ENCODE measurements around the gene CHRM4.

The CHRM4 gene

DNA sequence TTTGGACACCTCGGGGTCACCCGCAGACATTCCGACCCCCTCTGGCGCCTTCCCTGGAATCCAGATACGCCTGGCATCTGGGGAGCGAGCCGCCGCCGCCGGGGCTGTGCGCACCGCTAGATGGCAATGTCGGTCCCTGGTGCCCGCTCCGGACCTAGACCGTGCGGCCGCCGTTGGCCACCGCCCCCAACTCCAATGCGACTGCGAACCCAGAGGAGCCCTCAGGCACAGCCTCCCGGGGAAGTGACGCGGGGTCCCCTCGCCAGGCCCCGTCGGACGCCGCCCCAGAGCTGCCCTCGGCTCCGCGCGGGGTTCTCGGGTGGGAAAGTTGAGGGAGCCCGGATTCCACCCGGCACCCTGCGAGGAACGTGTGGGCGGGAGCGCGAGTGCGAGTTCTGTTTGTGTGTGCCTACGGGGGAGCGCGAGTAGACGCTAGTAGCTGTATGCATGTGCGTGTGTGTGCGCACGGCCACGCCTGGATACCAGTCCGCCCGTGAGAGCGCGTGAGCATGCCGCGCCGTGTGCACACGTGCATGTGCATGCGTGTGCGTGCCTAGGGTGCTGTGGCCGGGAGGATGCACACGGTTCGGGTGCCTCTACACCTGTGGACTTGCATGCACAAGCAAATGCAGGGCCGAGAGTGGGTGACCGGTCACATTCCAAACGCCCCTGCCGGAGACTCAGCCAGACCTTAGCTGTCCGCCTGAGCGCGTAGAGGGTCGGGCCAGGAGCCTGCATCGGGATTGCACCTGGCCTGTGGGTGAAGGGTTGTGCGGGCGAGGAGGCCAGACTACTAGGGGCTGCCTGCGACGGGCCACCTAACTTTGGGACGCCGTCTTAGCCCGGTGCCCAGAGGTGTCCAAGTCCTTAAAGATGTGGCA, 1.9 kb downstream of the CHRM4 start:
- Histone ChIP-seq H3K27me3 (ENCODE audit: control insufficient read depth in 1 of 2, insufficient read depth in 1 of 2, low read length in 2 of 2) (peaks cover 48 to 51% of the 10 kb centered on the region in 2 experiments), H4K8ac (ENCODE audit: low read length) (no peak overlapping the region), H3K18ac (ENCODE audit: low read depth in 1 of 2, low read length in 2 of 2) (no peak overlapping the region), H3K4ac (ENCODE audit: low read depth in 1 of 2, low read length in 2 of 2) (no peak overlapping the region), H3K14ac (ENCODE audit: low read length in 2 of 2) (peak overlapping the region in 1 of 2 experiments; percentile 62), H3K9me3 (ENCODE audit: control insufficient read depth, low read length) (no peaks in the 10 kb centered on the region), H4K91ac (ENCODE audit: low read length) (no peak overlapping the region), H3K9ac (ENCODE audit: low read length) (peak overlapping the region; percentile 43), H3K4me1 (ENCODE audit: control insufficient read depth, insufficient read depth, low read depth, low read length) (peaks cover 44% of the 10 kb centered on the region), H2AK5ac (ENCODE audit: low read length, severe bottlenecking) (no peak overlapping the region), H3K36me3 (ENCODE audit: control insufficient read depth in 1 of 2, insufficient read depth in 2 of 2, low read depth in 1 of 2, low read length in 2 of 2) (no peaks in the 10 kb centered on the region), H3K4me2 (ENCODE audit: low read length, poor library complexity, severe bottlenecking) (peak overlapping the region; percentile 79), H3K4me3 (ENCODE audit: insufficient read depth in 1 of 2, low read depth in 1 of 2, low read length in 2 of 2) (peak overlapping the region; percentile 42 to 78), H2AFZ (ENCODE audit: low read depth, low read length) (no peak overlapping the region), H2BK120ac (ENCODE audit: low read depth, low read length) (no peak overlapping the region), H2BK5ac (ENCODE audit: low read depth, low read length, poor library complexity, severe bottlenecking) (no peak overlapping the region), H3K79me1 (replicated peaks; ENCODE audit: low read length, poor library complexity, severe bottlenecking) (no peaks in the 10 kb centered on the region), H2BK12ac (ENCODE audit: low read length in 2 of 2) (no peak overlapping the region), H3K23ac (ENCODE audit: low read length in 2 of 2) (peak overlapping the region in 1 of 2 experiments; percentile 57), H2BK15ac (ENCODE audit: low read depth, poor library complexity, severe bottlenecking) (no peak overlapping the region), H3K27ac (ENCODE audit: low read length, poor library complexity, severe bottlenecking) (no peak overlapping the region)
- WGBS, result 5% methylated on average over 80 of the region's 80 CpGs
- DNase-seq, result peak; percentile 75

GRCh38 chr11:46388619-46389449, 2.7 kb downstream of the CHRM4 start:
- Histone ChIP-seq H3K27me3 (ENCODE audit: control insufficient read depth in 1 of 2, insufficient read depth in 1 of 2, low read length in 2 of 2) (peaks cover 51% of the 10 kb centered on the region in 2 experiments), H3K36me3 (ENCODE audit: control insufficient read depth in 1 of 2, insufficient read depth in 2 of 2, low read depth in 1 of 2, low read length in 2 of 2) (no peaks in the 10 kb centered on the region), H2BK120ac (ENCODE audit: low read depth, low read length) (no peak overlapping the region), H3K9ac (ENCODE audit: low read length) (no peak overlapping the region), H2AFZ (ENCODE audit: low read depth, low read length) (no peak overlapping the region), H3K4me1 (ENCODE audit: control insufficient read depth, insufficient read depth, low read depth, low read length) (peaks cover 44% of the 10 kb centered on the region), H3K79me1 (replicated peaks; ENCODE audit: low read length, poor library complexity, severe bottlenecking) (no peaks in the 10 kb centered on the region), H3K4me2 (ENCODE audit: low read length, poor library complexity, severe bottlenecking) (peak overlapping the region; percentile 79), H4K8ac (ENCODE audit: low read length) (no peak overlapping the region), H3K23ac (ENCODE audit: low read length in 2 of 2) (no peak overlapping the region), H3K4me3 (ENCODE audit: insufficient read depth in 1 of 2, low read depth in 1 of 2, low read length in 2 of 2) (no peak overlapping the region), H3K9me3 (ENCODE audit: control insufficient read depth, low read length) (no peaks in the 10 kb centered on the region), H3K27ac (ENCODE audit: low read length, poor library complexity, severe bottlenecking) (no peak overlapping the region), H2BK12ac (ENCODE audit: low read length in 2 of 2) (no peak overlapping the region), H2AK5ac (ENCODE audit: low read length, severe bottlenecking) (no peak overlapping the region), H3K4ac (ENCODE audit: low read depth in 1 of 2, low read length in 2 of 2) (no peak overlapping the region), H2BK15ac (ENCODE audit: low read depth, poor library complexity, severe bottlenecking) (no peak overlapping the region), H3K18ac (ENCODE audit: low read depth in 1 of 2, low read length in 2 of 2) (no peak overlapping the region), H2BK5ac (ENCODE audit: low read depth, low read length, poor library complexity, severe bottlenecking) (no peak overlapping the region), H3K14ac (ENCODE audit: low read length in 2 of 2) (no peak overlapping the region), H4K91ac (ENCODE audit: low read length) (no peak overlapping the region)
- DNase-seq, result no peak
- WGBS, result 15% methylated on average over 21 of the region's 21 CpGs

GRCh38 chr11:46387919-46388618, 3.5 kb downstream of the CHRM4 start:
- H3K4ac ChIP-seq (ENCODE audit: low read depth in 1 of 2, low read length in 2 of 2), result no peak overlapping the region
- H2BK15ac ChIP-seq (ENCODE audit: low read depth, poor library complexity, severe bottlenecking), result no peak overlapping the region
- WGBS, result 30% methylated on average over 24 of the region's 24 CpGs

More at GRCh38 chr11:46387919-46388618, 3.5 kb downstream of the CHRM4 start:
- no peak overlapping the region for H2BK5ac ChIP-seq (ENCODE audit: low read depth, low read length, poor library complexity, severe bottlenecking)
- H2BK120ac ChIP-seq (ENCODE audit: low read depth, low read length), result no peak overlapping the region
- H3K4me2 ChIP-seq (ENCODE audit: low read length, poor library complexity, severe bottlenecking), result no peak overlapping the region
- H4K8ac ChIP-seq (ENCODE audit: low read length), result no peak overlapping the region
- no peak overlapping the region for H3K9ac ChIP-seq (ENCODE audit: low read length)
- H3K4me1 ChIP-seq (ENCODE audit: control insufficient read depth, insufficient read depth, low read depth, low read length), result peaks cover 44% of the 10 kb centered on the region
- peak overlapping the region in 1 of 2 experiments; percentile 44 for H3K14ac ChIP-seq (ENCODE audit: low read length in 2 of 2)
- DNase-seq, result no peak
- H2AFZ ChIP-seq (ENCODE audit: low read depth, low read length), result no peak overlapping the region
- H2AK5ac ChIP-seq (ENCODE audit: low read length, severe bottlenecking), result no peak overlapping the region
- no peak overlapping the region for H2BK12ac ChIP-seq (ENCODE audit: low read length in 2 of 2)
- H3K4me3 ChIP-seq (ENCODE audit: insufficient read depth in 1 of 2, low read depth in 1 of 2, low read length in 2 of 2), result no peak overlapping the region
- no peaks in the 10 kb centered on the region for H3K36me3 ChIP-seq (ENCODE audit: control insufficient read depth in 1 of 2, insufficient read depth in 2 of 2, low read depth in 1 of 2, low read length in 2 of 2)
- H4K91ac ChIP-seq (ENCODE audit: low read length), result no peak overlapping the region
- no peak overlapping the region for H3K18ac ChIP-seq (ENCODE audit: low read depth in 1 of 2, low read length in 2 of 2)
- no peak overlapping the region for H3K27ac ChIP-seq (ENCODE audit: low read length, poor library complexity, severe bottlenecking)
- H3K27me3 ChIP-seq (ENCODE audit: control insufficient read depth in 1 of 2, insufficient read depth in 1 of 2, low read length in 2 of 2), result peaks cover 46 to 53% of the 10 kb centered on the region in 2 experiments
- H3K9me3 ChIP-seq (ENCODE audit: control insufficient read depth, low read length), result no peaks in the 10 kb centered on the region
- H3K23ac ChIP-seq (ENCODE audit: low read length in 2 of 2), result no peak overlapping the region
- no peaks in the 10 kb centered on the region for H3K79me1 ChIP-seq (replicated peaks; ENCODE audit: low read length, poor library complexity, severe bottlenecking)

Measured in mesenchymal stem cell (in vitro differentiated cells and primary cell).